Measurements from ENCODE around the gene CNIH4.
A peak's percentile ranks its signal among the peaks of the same experiment; 100 is the strongest.
"Not testable (repeated sequence)": the region's sequence is repeated elsewhere in the genome, so short reads cannot be mapped to it uniquely, and the experiment has no call there.

Gene CNIH4

GRCh38 chr1:224356685-224357625 is at the start of gene CNIH4:
Gene CNIH4, plus strand, starts transcription at chr1:224356879. Its CDS starts 46 bp downstream, at chr1:224356925.
- DNase-seq, result peak; percentile 88

GRCh38 chr1:224308064-224308463 is 48.6 kb upstream of the CNIH4 start:
- no peak for DNase-seq

- not testable (repeated sequence) for DNase-seq
These were observed 45.2 kb upstream of the CNIH4 start for GRCh38 chr1:224311503-224311902.

GRCh38 chr1:224312025-224312424 is 44.7 kb upstream of the CNIH4 start:
- no peak for DNase-seq

GRCh38 chr1:224317383-224318045 is 39.2 kb upstream of the CNIH4 start:
- no peak for DNase-seq

- DNase-seq, result no peak
These were observed 35.0 kb upstream of the CNIH4 start for GRCh38 chr1:224321706-224322105.

- no peak for DNase-seq
These were observed 30.7 kb upstream of the CNIH4 start for GRCh38 chr1:224325959-224326358.

GRCh38 chr1:224328644-224329043 is 28.0 kb upstream of the CNIH4 start:
- DNase-seq, result no peak

- DNase-seq, result no peak
These were observed 27.2 kb upstream of the CNIH4 start for GRCh38 chr1:224329484-224329841.

GRCh38 chr1:224329842-224330753 is 26.6 kb upstream of the CNIH4 start, which contains the start of gene NVL:
Gene NVL, minus strand, starts transcription at chr1:224330172. Its CDS starts 45 bp downstream, at chr1:224330127.
- DNase-seq, result peak; percentile 78

GRCh38 chr1:224331326-224331725 is 25.4 kb upstream of the CNIH4 start:
- DNase-seq, result no peak

GRCh38 chr1:224331824-224332223 is 24.9 kb upstream of the CNIH4 start:
- DNase-seq, result no peak

- DNase-seq, result no peak
These were observed 23.3 kb upstream of the CNIH4 start for GRCh38 chr1:224333309-224333926.

- DNase-seq, result no peak
These were observed 22.5 kb upstream of the CNIH4 start for GRCh38 chr1:224333939-224334786.

GRCh38 chr1:224338150-224338838 is 18.4 kb upstream of the CNIH4 start:
- DNase-seq, result no peak

- DNase-seq, result no peak
These were observed 17.1 kb upstream of the CNIH4 start for GRCh38 chr1:224339442-224340033.

GRCh38 chr1:224340453-224341384 is 16.0 kb upstream of the CNIH4 start:
- DNase-seq, result peak; percentile 40

GRCh38 chr1:224343679-224344078 is 13.0 kb upstream of the CNIH4 start:
- no peak for DNase-seq

- no peak for DNase-seq
These were observed 8.5 kb upstream of the CNIH4 start for GRCh38 chr1:224348137-224348536.

Measured in stimulated activated CD4-positive, alpha-beta T cell treated with anti-CD3 and anti-CD28 coated beads, Interleukin-4, amount 100 ng/mL, for 1 hour (primary cell).